ENCODE data around the gene TK2.

Gene TK2

DNA sequence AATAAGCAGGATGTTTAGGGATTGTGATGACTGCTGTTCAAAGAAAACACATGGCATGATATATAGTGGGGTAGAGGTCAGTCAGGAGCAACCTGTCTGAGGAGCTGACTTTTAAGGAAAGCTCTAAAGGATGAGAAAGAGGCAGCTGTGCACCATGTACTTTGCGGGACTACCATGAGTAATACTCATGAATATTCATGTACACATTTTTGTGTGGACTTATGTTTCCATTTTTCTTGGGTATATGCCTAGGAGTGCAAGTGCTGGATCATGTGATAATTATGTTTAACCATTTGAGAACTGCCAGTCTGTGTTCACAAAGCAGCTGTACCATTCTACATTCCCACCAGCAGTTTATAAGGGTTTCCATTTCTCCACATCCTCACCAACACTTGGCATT lies 87.0 kb downstream of the TK2 start:
- Histone ChIP-seq H3K9me3 (ENCODE audit: control insufficient read depth, insufficient read depth, low read length) (no peaks in the 10 kb centered on the region), H3K36me3 (ENCODE audit: insufficient read depth, low read length) (no peaks in the 10 kb centered on the region), H3K9ac (ENCODE audit: low read depth, low read length) (no peak overlapping the region), H3K4me1 (ENCODE audit: insufficient read depth, low read length) (peaks cover 4% of the 10 kb centered on the region; the same call in 1 of the 2 replicates)

DNA sequence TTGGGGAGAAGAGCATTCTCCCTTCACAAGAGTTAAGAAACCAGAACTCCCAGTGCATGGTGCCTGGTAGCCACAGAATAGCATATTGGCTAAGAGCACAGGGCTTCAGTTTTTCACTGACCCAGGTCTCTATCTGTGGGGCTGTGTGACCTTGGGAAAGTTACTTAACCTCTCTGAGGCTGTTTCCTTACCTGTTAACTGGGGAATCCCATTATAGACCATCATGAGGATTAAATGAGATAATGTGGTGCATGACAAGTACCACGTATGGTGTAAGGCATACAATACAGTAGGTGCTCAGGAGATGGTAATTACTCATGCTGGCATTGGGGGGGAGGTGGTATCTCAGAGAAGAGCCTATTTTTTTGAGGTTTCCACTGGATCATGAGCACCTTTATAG lies 89.2 kb downstream of the TK2 start:
- no peaks in the 10 kb centered on the region for H3K36me3 ChIP-seq (ENCODE audit: insufficient read depth, low read length)
- H3K9me3 ChIP-seq (ENCODE audit: control insufficient read depth, insufficient read depth, low read length), result no peaks in the 10 kb centered on the region
- H3K4me1 ChIP-seq (ENCODE audit: insufficient read depth, low read length), result peaks cover 4% of the 10 kb centered on the region; the same call in 1 of the 2 replicates
- H3K9ac ChIP-seq (ENCODE audit: low read depth, low read length), result no peak overlapping the region

DNA sequence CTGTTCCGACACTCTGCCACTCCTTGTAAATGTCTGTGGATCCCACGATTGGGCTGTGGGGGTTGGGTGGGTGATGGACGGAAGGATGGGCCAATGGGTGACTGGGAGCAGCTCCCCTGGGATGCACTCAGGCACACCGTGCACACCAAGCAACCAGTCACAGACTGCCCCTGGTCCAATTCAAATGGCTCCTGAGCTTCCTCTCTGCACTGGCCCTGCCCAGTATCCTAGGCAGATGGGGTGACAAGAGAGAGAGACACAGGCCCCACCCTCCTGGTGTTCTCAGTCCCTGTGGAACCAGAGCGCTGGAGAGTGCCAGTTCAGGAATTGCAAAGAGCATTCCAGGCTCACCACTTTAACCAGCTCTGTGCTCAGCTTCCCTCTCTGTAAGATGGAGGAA lies 90.0 kb downstream of the TK2 start:
- Histone ChIP-seq H3K9me3 (ENCODE audit: control insufficient read depth, insufficient read depth, low read length) (no peaks in the 10 kb centered on the region), H3K9ac (ENCODE audit: low read depth, low read length) (no peak overlapping the region), H3K36me3 (ENCODE audit: insufficient read depth, low read length) (no peaks in the 10 kb centered on the region), H3K4me1 (ENCODE audit: insufficient read depth, low read length) (peaks cover 4% of the 10 kb centered on the region; the same call in 1 of the 2 replicates)

DNA sequence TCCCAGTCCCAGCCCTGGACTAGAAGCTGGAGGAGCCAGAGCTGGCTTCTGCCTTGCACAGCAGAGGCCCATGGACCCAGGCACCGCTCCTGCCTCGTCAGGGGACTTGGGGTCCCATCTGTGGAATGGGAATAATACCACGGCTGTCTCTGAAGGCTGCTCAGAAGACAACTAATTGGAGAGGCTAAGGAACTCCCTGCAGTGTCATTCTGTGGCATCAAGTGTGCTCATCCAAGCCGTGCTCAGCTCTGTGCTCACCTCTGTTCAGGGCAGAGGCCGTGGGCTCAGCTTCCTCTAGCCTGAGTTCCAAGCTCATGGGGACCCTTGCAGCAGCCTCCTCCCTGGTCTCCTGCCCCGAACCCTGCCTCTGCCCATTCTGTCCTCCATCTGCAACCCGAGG lies 91.1 kb downstream of the TK2 start:
- Histone ChIP-seq H3K36me3 (ENCODE audit: insufficient read depth, low read length) (no peaks in the 10 kb centered on the region), H3K9me3 (ENCODE audit: control insufficient read depth, insufficient read depth, low read length) (no peaks in the 10 kb centered on the region), H3K9ac (ENCODE audit: low read depth, low read length) (no peak overlapping the region), H3K4me1 (ENCODE audit: insufficient read depth, low read length) (peaks cover 4% of the 10 kb centered on the region; the same call in 1 of the 2 replicates)

DNA sequence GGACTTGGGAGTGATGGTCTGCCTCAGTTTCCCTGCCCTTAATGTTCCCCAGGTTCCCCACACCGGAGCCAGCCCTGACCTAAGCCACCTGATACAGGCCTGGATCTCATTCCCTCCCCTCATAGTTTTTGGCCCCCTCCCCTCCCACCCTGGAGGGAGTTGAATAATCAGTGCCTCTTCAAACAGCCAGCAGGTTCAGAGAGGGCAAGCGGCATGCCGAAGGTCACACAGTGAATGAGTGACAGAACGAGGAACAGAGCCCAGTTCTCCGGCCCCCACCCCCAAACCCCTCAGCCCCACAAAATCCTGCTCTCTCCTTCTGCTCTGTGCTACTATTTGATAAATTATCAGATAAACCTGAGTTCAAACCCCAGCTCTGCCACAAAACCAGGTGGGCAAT lies 91.6 kb downstream of the TK2 start:
- Histone ChIP-seq H3K4me1 (ENCODE audit: insufficient read depth, low read length) (peaks cover 4% of the 10 kb centered on the region; the same call in 1 of the 2 replicates), H3K36me3 (ENCODE audit: insufficient read depth, low read length) (no peaks in the 10 kb centered on the region), H3K9me3 (ENCODE audit: control insufficient read depth, insufficient read depth, low read length) (no peaks in the 10 kb centered on the region), H3K9ac (ENCODE audit: low read depth, low read length) (no peak overlapping the region)

Data from ES-I3 (cell line).